ENCODE measurements around the gene SPHK2. TPM values are rescaled to one million over a fixed set of nuclear protein-coding genes. Genes with fewer than 3 reads are reported as not detected.

SPHK2 gene
- total RNA-seq, 1 experiment from 2014 or later = 19.9 TPM

- TF ChIP-seq, protein P1, sequence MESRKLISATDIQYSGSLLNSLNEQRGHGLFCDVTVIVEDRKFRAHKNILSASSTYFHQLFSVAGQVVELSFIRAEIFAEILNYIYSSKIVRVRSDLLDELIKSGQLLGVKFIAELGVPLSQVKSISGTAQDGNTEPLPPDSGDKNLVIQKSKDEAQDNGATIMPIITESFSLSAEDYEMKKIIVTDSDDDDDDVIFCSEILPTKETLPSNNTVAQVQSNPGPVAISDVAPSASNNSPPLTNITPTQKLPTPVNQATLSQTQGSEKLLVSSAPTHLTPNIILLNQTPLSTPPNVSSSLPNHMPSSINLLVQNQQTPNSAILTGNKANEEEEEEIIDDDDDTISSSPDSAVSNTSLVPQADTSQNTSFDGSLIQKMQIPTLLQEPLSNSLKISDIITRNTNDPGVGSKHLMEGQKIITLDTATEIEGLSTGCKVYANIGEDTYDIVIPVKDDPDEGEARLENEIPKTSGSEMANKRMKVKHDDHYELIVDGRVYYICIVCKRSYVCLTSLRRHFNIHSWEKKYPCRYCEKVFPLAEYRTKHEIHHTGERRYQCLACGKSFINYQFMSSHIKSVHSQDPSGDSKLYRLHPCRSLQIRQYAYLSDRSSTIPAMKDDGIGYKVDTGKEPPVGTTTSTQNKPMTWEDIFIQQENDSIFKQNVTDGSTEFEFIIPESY (IDR thresholded peaks at IDR 0.05; ENCODE audit: extremely low read depth, insufficient replicate concordance, low read length) = no peak
- TF ChIP-seq CTCF (IDR thresholded peaks at IDR 0.05 in 2 of 3, conservative IDR thresholded peaks at IDR 0.05 in 1 of 3; ENCODE audit: borderline replicate concordance in 1 of 3, insufficient read depth in 1 of 3, low read depth in 2 of 3, low read length in 2 of 3) (no peak), EZH2phosphoT487 (IDR thresholded peaks at IDR 0.05; ENCODE audit: borderline replicate concordance) (no peak)
Observed at GRCh38 chr19:48606463-48607358, 12.6 kb upstream of the SPHK2 start, which contains the start of gene SPACA4 (continued).

GRCh38 chr19:48607359-48607755, 11.9 kb upstream of the SPHK2 start:
- H3K4me1 ChIP-seq (ENCODE audit: control insufficient read depth in 1 of 2, insufficient read depth in 2 of 2, low read length in 2 of 2) = peaks cover 5 to 12% of the 10 kb centered on the region in 2 experiments; a peak in 3 of 4 replicates
- no peak for DNase-seq (ENCODE audit: low read depth, low spot score)
- no peaks in the 10 kb centered on the region for H3K9me3 ChIP-seq (ENCODE audit: control insufficient read depth in 1 of 2, insufficient read depth in 1 of 2, low read depth in 1 of 2, low read length in 2 of 2)
- no peak overlapping the region for H3K27ac ChIP-seq (ENCODE audit: low read depth, low read length)
- H3K4me2 ChIP-seq (ENCODE audit: low read length) = no peak overlapping the region
- H3K79me2 ChIP-seq (ENCODE audit: insufficient read depth, low read length) = no peaks in the 10 kb centered on the region
- ChIA-PET RAD21 (ENCODE audit: low non-redundant PET in 1 of 2, low total read pairs in 2 of 2, uncharacterized antibody in 2 of 2, unreplicated experiment in 2 of 2) (no interaction called here), CTCF (interaction anchor here (0.7 to 2.3 kb wide), 2 partner anchors 18 to 117 kb away, joined by 3 to 12 read pairs; no protein-coding TSS in a partner anchor), POLR2A (interaction anchor here (3.2 kb wide), 1 partner anchor 12 kb away, joined by 31 read pairs; the partner anchor contains the start of genes RPL18 and SPHK2)
- ATAC-seq = no peak
- no peak overlapping the region for H3K9ac ChIP-seq (ENCODE audit: low read length)
- no peak overlapping the region for H2AFZ ChIP-seq (ENCODE audit: low read depth, low read length, poor library complexity, severe bottlenecking)
- no peaks in the 10 kb centered on the region for H4K20me1 ChIP-seq (ENCODE audit: insufficient read depth)
- no peaks in the 10 kb centered on the region for H3K36me3 ChIP-seq (ENCODE audit: control insufficient read depth in 1 of 2, insufficient read depth in 2 of 2, low read length in 2 of 2)
- H3K9me2 ChIP-seq (ENCODE audit: insufficient read depth) = no peaks in the 10 kb centered on the region
- BruUV-seq (replicated peaks) = no TSS peak
- intact Hi-C loops (cut with micrococcal nuclease) = no loop called here
- no peak overlapping the region for H3K4me3 ChIP-seq (replicated peaks in 1 of 2; ENCODE audit: low read depth in 1 of 2, low read length in 2 of 2)
- H3K27me3 ChIP-seq (ENCODE audit: insufficient read depth, low read length) = no peaks in the 10 kb centered on the region
- TF ChIP-seq ATF3 (IDR thresholded peaks at IDR 0.05) (no peak), JUND (IDR thresholded peaks at IDR 0.05) (no peak), CEBPB (IDR thresholded peaks at IDR 0.05; ENCODE audit: low read depth) (no peak), ZFX (IDR thresholded peaks at IDR 0.05) (no peak), POLR2AphosphoS5 (IDR thresholded peaks at IDR 0.05; ENCODE audit: low read depth, low read length) (no peak), POLR2A (IDR thresholded peaks at IDR 0.05; ENCODE audit: borderline replicate concordance, extremely low read depth, insufficient read depth, insufficient read length) (no peak), CBX3 (IDR thresholded peaks at IDR 0.05; ENCODE audit: low read depth) (no peak), CTCF (IDR thresholded peaks at IDR 0.05 in 2 of 3, conservative IDR thresholded peaks at IDR 0.05 in 1 of 3; ENCODE audit: borderline replicate concordance in 1 of 3, insufficient read depth in 1 of 3, low read depth in 2 of 3, low read length in 2 of 3) (no peak), SRF (IDR thresholded peaks at IDR 0.05; ENCODE audit: low read depth) (no peak), RAD21 (IDR thresholded peaks at IDR 0.05; ENCODE audit: low read depth) (no peak), ZNF274 (IDR thresholded peaks at IDR 0.05; ENCODE audit: low read depth, low read length) (no peak), MAX (IDR thresholded peaks at IDR 0.05) (no peak), TCF7L2 (IDR thresholded peaks at IDR 0.05; ENCODE audit: borderline replicate concordance, extremely low read depth, insufficient read depth, insufficient read length) (no peak), EZH2phosphoT487 (IDR thresholded peaks at IDR 0.05; ENCODE audit: borderline replicate concordance) (no peak)
